NOMO-1 (cell line): ENCODE data around the gene MYBPC2.
"Not testable (repeated sequence)": the region's sequence is repeated elsewhere in the genome, so short reads cannot be mapped to it uniquely, and the experiment has no call there.

Experiments
- DNase-seq, 2 experiments: peaks; one replicate each; lab custom pipeline; 2025; ENCODE audit not compliant: unreplicated experiment in 2 of 2; lab: John Stamatoyannopoulos, UW

Gene MYBPC2

DNA sequence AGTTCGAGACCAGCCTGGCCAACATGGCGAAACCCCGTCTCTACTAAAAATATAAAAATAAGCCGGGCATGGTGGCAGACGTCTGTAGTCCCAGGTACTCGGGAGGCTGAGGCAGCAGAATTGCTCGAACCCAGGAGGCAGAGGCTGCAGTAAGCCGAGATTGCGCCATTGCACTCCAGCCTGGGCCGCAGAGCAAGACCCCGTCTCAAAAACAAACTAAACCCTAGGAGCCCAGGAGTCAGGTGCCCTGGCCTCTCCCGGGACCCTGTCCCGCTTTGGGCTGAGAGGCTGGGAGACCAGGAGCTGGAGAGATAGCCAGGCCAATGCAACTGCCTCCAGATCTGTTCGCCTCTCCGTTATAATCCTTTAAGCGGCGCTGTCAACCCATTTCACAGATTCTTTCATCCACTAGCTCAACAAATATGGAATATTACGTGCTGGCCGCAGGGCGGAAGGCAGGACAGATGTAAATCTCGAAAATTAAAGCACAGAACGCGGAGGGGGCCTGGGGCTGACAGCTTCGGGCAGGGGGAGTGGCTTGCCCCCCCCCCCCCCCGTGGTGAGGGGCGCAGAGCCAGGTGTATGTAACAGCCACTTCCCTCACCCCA lies 5.3 kb upstream of the MYBPC2 start:
- no peak for DNase-seq

DNA sequence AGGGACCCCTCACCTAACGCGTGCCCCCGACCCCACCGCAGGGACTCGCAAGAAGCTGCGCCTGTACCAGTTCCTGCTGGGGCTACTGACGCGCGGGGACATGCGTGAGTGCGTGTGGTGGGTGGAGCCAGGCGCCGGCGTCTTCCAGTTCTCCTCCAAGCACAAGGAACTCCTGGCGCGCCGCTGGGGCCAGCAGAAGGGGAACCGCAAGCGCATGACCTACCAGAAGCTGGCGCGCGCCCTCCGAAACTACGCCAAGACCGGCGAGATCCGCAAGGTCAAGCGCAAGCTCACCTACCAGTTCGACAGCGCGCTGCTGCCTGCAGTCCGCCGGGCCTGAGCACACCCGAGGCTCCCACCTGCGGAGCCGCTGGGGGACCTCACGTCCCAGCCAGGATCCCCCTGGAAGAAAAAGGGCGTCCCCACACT lies 4.7 kb upstream of the MYBPC2 start:
- DNase-seq, result peak; percentile 93 to 96

DNA sequence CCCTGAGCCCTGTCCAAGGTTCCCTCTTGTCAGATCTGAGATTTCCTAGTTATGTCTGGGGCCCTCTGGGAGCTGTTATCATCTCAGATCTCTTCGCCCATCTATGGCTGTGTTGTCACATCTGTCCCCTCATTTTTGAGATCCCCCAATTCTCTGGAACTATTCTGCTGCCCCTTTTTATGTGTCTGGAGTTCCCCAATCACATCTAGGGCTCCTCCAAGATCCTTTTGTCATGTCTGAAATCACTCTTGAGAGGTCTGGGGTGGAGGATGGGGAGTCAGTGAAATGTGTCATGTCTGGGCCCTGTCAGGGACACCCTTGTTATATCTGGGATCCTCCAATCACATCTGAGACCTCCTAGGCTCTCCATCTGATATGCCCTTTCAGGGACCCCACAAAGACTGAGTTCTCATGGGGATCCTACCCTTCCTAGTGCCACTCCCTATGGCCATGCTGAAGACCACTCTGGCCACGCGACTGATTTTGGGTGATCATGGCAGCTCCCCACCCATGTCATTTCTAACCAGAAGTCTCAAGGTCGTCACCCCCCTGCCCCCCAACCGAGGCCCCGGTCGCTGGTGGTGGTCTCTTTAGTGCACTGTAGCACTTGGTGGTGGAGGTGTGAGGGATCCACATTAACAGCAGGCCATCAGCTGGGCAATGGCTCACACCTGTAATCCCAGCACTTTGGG lies 3.8 kb upstream of the MYBPC2 start:
- DNase-seq, result no peak

DNA sequence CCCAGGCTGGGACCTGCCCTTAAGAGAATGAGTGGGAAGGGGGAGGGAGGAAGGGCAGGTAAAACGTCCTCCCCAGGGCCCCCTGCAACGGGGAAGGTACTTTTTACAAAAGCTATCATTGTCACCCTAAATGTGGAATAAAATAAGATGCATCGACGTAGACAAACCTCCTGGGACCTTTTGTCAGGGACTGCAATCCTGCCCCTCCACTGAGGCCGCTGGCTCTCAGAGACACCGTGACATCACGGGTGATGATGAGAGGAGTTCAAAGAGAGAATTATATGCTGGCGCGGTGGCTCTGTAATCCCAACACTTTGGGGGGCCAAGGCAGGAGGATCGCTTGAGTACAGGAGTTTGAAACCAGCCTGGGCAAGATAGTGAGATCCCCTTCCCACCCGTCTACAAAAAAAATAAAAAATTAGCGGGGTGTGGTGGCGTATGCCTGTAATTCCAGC lies 1.8 kb upstream of the MYBPC2 start:
- DNase-seq, result no peak

DNA sequence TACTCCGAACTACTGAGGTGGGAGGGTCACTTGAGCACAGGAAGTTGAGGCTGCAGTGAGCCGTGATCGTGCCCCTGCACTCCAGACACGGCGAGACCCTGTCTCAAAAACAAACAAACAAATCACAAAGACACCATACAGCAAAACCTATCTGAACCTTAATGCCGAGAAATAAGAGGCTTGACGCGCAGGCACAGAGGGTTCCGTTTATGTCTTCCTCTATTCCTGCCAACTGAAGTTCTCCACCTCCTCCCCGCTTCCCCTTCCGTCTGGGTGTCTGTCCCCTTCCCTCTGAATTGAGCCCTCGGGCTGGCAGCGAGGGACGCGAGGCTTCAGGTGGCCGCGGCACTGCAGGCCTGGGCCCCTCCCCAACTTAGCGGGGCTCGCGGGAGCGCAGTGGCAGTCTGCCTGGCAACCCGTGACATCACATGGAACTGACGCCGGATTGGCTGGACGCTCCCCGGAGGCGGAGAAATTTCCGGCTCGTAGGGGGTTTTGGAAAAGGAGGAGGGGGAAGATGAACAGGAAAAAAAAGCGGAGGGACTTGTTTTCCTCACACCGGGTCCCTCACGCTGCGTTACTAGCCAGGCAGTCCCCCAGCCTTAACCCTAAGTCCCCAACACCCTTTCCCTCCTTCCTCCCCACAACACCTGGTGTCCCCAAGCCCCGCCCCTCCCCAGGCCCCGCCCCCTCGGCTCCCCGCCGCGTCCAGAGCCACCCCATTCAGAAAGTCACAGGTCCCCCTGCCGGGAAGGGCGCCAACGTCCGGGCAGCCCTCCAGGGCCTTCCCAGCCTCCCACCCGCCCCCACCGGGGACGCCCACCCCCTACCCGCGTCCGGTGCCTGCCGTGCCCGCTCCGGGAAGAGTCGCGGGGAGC lies 1.1 kb upstream of the MYBPC2 start:
- DNase-seq, result peak; percentile 77 to 82

DNA sequence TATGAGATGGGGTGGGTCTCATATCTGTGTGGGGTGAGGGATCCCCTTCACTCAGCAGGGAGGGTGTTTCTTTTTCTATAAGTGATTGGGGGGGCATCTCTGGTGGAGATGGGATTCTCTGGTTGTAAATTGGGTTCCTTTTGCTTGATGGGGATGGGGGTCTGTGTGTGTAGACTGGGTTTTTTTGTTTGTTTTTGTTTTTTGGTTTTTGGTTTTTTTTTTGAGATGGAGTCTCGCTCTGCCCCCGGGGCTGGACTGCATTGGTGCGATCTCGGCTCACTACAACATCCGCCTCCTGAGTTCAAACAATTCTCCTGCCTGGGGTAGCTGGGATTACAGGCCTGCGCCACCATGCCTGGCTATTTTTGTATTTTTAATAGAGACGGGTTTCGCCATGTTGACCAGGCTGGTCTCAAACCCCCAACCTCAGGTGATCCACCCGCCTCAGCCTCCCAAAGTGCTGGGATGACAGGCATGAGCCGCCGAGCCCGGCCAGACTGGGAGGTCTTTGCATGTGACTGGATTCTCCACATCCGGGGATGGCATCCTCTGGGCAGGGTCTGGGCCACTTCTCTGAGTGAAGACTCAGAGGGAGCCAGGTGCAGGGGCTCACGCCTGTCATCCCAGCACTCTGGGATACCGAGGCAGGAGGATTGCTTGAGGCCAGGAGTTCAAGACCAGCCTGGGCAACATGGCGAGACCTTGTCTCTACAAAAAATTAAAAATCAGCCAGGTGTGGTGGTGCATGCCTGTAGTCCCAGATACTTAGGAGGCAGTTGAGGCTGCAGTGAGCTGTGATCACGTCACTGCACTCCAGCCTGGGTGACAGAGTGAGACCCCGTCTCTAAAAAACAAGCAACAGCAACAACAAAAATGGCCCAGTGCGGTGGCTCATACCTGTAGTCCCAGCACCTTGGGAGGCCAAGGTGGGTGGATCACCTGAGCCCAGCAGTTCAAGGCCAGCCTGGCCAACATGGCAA lies 799 bp downstream of the MYBPC2 start:
- no peak for DNase-seq

DNA sequence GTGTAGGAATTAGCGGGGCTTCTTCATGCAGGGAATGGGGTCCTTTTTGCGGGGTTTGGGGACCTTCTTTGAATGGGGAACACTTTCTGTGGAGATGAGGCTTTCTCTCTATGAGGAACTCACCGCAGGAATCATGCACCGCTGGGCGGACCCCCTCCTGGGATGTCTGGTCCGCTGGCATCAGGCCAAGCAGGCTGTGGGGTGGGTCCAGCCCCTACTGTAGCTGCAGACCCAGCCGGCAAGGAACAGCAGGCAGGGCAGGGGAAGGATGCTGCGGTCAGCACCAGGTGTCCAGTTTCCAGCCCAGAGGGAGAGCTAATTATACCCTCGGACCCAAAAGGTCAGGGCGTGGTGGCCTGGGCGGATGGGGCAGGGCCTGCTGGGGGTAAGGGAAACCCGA lies 1.8 kb downstream of the MYBPC2 start:
- no peak for DNase-seq

DNA sequence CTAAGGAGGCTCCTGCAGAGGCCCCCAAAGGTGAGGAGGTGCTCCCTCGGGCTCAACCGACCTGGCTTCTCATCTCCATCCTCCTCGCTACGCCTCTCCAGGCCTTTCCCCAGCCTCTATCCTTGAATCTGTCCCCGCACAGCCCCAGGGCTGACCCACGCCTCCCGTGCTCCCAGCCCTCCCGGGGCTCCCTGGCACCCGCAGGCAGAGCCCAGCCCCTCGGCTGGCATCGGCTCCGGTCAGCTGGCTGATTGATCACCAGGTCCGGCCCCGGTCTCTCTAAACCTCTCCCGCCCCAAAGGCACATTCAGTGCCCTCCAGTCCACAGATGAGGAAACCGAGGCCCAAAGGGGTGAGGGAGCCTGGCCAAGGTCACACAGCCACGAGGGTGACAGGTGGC lies 2.5 kb downstream of the MYBPC2 start:
- no peak for DNase-seq

DNA sequence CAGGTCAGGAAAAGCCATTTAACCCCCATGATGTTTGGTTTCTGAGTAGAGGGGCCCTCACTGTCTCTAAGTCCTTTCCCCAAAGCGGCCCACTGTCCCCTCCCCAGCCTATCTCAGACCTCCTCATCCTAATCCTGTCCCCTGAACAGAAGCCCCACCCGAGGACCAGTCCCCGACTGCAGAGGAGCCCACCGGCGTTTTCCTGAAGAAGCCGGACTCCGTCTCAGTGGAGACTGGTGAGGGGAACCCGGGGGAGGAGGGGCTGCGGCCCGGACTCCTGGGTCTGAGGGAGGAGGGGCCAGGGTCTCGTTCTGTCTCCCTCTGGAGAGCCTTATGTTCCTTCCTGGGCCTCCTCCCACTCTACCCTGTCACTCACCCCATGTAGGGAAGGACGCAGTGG lies 2.9 kb downstream of the MYBPC2 start:
- DNase-seq, result no peak

DNA sequence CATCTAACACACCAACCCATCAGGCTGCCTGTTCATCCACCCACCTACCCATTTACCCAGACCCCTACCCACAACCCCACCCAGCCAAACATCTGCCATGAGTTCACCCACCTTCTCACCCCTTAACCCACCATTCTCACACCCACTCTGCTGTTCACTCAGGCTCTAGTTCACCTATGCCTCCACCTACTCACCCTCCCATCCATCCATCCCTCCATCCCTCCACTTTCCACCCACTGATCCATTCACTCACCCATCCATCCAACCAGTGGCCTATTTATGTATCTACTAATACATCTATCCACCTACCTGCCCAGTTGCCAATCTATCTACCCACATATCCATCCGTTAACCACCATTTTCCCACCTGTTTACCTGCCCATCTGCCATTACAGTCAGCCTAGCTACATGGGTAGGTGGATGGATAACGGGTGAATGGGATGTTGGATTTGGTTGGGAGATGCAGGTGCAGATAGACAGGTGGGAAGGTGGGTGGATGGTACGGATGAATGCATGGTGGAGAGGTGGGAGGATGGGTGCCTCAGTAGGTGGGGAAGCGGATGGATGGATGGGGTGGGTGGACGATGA lies 5.3 kb downstream of the MYBPC2 start:
- no peak for DNase-seq

DNA sequence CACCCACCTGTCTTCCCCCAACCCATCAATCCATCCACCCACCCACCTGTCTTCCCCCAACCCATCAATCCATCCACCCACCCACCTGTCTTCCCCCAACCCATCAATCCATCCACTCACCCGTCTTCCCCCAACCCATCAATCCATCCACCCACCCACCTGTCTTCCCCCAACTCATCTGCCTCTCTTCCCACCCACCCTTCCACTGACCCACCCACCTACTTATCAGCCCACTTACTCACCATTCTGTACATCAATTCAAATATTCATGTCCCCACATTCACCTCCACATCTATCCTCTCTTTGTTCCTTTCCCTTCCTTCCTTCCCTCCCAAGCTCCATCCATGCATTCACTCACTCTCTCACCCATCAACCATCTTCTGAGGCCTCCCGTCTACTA lies 6.4 kb downstream of the MYBPC2 start:
- not testable (repeated sequence) for DNase-seq

DNA sequence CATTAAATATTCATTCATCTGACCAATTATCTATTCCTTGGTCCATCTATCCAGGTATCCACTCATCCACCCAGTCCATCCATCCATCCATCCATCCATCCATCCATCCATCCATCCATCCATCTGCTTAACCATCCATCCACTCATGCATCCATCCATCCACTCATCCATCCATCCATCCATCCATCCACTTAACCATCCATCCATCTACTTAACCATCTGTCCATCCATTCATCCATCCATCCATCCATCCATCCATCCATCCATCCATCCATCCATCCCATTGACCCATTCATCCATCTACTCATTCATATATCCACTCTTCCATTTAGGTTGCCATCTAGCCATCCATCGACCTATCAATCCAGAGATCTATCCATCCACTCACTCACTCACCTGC lies 11.4 kb downstream of the MYBPC2 start:
- no peak for DNase-seq

DNA sequence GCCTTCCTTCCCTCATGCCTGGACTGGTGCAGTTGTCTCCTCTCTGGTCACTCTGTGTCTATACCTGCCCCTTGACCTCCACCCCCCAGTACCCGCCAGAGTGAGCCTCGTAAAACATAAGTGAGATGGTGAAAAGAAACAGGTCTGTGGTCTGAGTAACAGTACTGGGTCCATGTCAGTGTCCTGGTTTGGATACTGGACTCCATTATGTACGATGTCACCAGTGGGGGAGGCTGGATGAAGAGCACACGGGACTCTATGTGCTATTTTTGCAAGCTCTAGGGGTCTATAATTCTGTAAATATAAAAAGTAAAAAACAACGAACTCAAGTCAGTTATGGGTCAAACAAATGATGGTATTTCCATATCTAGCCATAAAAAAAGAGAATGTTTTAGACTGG lies 14.4 kb downstream of the MYBPC2 start:
- no peak for DNase-seq

DNA sequence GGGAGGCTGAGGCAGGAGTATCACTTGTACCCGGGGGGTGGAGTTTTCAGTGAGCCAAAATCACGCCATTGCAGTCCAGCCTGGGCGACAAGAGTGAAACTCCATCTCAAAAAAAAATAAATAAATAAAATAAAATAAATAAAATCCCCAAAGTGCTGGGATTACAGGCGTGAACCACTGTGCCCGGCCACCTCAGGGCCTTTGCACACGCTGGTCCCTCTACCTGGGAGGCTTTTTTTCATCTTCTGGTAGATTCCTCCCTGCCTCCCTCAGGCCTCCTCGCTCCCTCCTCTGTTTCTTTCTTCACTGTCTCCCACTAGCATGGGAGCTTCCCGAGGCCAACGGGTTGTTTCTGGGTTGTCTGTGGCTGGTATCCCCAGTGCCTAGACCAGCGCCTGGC lies 15.1 kb downstream of the MYBPC2 start:
- DNase-seq, result no peak

DNA sequence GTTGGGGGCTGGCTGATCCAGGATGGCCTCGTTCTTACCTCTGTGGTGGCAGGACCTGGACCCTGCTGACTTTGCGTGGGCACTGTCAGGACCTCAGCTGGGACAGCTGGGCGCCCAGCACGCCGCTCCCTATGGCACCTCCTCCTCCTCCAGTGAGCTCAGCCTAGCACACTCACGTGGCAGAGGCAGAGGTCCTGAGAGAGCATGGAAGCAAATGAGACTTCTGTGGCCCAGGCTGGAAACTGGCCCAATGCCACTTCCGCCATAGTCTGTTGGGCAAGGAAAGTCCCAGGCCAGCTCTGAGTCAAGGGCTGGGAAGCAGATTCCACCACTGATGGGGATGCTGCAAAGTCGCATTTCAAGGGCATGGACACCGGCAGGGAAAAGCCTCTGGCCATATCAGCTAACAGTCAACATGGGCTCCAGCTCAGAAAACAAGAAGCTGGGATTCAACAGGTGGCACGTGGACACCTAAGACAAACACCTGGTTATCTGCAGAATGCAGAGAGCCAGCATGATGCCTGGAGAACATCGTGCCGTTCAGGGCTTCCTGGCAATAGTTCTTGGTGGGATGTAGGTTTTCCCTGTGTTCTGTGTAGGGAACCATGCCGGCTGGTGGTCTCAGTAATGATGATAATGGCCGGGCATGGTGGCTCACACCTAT lies 16.7 kb downstream of the MYBPC2 start:
- DNase-seq, result no peak

DNA sequence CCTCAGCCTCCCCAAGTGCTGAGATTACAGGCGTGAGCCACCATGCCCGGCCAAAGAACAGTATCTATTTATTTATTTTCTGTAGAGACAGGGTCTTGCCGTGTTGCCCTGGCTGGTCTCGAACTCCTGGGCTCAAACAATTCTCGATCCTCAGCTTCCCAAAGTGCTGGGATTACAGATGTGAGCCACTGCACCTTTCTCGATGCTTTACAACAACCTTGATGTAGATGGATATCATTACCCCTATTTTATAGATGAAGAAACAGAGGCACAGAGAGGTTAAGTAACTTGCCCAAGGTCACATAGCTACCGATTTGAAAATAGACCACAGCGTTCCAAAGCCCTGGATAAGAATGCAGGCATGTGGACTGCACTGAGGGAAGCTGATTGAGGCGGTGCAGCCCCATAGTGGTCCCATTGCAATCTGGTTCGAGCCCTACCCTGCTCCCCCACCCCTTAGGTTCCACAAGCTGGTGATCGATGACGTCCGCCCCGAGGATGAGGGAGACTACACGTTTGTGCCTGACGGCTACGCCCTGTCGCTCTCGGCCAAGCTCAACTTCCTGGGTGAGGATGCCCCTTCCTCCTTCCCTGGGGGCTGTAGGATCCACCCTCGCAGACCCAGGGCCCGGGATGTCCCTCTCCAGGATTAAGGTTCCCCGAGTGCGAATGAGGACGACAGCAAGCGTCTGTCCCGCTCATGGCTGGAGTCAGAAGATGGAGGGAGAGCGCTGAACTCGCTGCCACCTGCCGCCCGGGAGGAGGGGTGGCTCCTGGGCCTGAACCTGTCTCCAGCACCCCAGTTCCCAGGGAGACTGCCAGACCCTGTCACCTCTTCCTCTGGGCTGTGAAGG lies 17.9 kb downstream of the MYBPC2 start:
- no peak for DNase-seq

DNA sequence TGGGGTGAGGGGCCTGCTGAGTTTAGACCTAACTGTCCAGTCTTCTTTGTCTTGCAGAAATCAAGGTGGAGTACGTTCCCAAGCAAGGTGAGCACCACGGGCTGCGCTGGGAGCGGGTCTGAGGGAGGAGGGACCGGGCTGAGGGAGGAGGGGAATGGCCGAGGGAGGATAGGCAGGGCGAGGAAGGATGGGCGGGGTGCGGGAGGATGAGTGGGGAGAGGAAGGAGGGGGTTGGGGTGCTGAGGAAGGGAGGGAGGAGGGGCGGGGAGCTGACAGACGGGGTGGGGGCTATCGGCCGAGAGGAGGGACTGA lies 18.5 kb downstream of the MYBPC2 start:
- no peak for DNase-seq

DNA sequence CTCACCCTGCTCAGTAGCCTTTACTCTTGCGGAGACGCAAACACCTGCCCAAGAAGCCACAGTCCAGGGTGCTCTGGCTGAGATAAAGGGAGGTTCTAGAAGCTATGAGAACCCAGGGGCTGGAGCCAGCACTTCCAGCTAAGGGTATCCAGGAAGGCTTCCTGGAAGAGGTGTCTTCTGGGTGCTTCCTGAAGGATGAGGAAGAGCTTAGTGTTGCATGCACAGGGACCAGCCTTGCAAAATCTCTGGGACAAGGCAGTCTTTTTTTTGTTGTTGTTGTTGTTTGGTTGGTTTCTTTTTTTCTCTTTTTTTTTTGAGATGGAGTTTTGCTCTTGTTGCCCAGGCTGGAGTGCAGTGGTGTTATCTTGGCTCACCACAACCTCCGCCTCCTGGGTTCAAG lies 20.6 kb downstream of the MYBPC2 start:
- DNase-seq, result no peak

DNA sequence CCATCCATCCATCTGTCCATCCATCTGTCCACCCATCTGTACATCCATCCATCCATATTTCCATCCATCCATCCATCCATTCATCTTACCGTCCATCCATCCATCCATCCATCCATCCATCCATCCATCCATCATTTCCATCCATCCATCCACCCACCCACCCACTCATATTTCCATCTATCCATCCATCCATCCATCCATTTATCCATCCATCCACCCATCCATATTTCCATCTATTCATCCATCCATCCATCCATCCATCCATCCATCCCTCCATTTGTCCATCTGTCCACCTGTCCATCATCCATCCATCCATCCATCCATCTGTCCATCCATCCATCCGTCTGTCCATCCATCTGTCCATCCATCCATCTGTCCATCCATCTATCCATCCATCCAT lies 23.3 kb downstream of the MYBPC2 start:
- DNase-seq, result no peak
